Prostate gland (tissue), 2 donors: Measurements from ENCODE around the gene VPS9D1.

ENCODE experiments used
- POLR2A ChIP-seq: fragments of 450-650 bp; IDR thresholded peaks from one replicate; pipeline ENCODE4 v1.6.1; 2016; ENCODE audit warnings: antibody characterized with exemption, mild to moderate bottlenecking
- POLR2AphosphoS5 ChIP-seq: sonication (generic); formaldehyde crosslinking; IDR thresholded peaks from one replicate; pipeline ENCODE4 v1.6.1; 2017; ENCODE audit warnings: antibody characterized with exemption
- TF ChIP-seq, protein P1 (sequence below), 4 experiments: fragments of 200-600 bp in 2 of 4; fragments of 450-650 bp in 2 of 4; sonication (generic) in 2 of 4; IDR thresholded peaks; 1 replicate in 3 of 4; 2 replicates in 1 of 4; pipeline ENCODE4 v1.5.1; 2016 to 2019; ENCODE audit warnings: antibody characterized with exemption in 4 of 4, mild to moderate bottlenecking in 2 of 4, moderate library complexity in 2 of 4

DNA sequence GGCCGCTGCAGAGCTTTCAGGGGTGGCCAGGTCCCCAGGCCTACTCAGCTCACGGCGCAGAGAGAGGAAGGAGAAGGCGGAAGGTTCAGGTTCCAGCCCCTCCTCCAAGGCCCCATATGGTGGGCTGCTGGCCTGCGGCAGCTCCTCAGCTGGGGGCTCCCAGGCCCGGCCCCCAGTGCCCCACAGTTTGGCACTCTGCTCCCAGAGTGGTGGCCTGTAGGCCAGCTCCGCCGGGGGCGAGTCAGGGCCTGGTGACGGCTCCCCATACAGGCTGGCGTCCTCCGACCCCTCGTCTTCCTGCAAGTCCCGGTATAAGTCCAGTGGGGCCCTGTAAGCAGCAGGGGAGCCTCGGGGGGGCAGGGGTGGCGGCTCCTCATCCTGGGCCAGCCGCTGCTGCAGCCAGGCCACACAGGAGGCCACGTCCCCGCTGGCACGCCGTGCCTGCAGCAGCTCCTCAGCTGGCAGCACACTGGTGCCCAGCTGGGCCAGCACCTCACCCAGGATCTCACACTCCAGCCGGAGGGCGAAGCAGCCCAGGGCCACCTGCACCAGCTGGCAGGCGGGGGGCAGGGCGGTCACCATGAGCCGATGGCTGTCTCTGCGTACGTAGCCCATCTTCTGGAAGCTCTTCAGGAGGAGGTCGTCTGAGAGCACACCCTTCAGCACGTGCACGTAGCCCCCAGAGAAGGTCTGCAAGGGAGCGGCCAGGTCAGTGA, 22.9 kb downstream of the VPS9D1 start:
- TF ChIP-seq, protein P1, sequence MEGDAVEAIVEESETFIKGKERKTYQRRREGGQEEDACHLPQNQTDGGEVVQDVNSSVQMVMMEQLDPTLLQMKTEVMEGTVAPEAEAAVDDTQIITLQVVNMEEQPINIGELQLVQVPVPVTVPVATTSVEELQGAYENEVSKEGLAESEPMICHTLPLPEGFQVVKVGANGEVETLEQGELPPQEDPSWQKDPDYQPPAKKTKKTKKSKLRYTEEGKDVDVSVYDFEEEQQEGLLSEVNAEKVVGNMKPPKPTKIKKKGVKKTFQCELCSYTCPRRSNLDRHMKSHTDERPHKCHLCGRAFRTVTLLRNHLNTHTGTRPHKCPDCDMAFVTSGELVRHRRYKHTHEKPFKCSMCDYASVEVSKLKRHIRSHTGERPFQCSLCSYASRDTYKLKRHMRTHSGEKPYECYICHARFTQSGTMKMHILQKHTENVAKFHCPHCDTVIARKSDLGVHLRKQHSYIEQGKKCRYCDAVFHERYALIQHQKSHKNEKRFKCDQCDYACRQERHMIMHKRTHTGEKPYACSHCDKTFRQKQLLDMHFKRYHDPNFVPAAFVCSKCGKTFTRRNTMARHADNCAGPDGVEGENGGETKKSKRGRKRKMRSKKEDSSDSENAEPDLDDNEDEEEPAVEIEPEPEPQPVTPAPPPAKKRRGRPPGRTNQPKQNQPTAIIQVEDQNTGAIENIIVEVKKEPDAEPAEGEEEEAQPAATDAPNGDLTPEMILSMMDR (IDR thresholded peaks at IDR 0.05) = no peak
- TF ChIP-seq POLR2AphosphoS5 = no peak
- no peak for TF ChIP-seq POLR2A
